Activated CD4-positive, CD25-positive, alpha-beta regulatory T cell treated with anti-CD3 and anti-CD28 coated beads, Interleukin-2, amount 50 U/mL, for 24 hours (primary cell): ENCODE results near the gene KLK3.
A peak's percentile ranks its signal among the peaks of the same experiment; 100 is the strongest.
"Not testable (repeated sequence)": the region's sequence is repeated elsewhere in the genome, so short reads cannot be mapped to it uniquely, and the experiment has no call there.

Experiments
- ATAC-seq, 2 donors: fragments of 150-1000 bp; cut with Tn5 transposase; one replicate each; pipeline ENCODE4 v1.10.0; 2021; ENCODE audit warnings: mild to moderate bottlenecking in 1 of 2, moderate library complexity in 1 of 2

KLK3 gene

DNA sequence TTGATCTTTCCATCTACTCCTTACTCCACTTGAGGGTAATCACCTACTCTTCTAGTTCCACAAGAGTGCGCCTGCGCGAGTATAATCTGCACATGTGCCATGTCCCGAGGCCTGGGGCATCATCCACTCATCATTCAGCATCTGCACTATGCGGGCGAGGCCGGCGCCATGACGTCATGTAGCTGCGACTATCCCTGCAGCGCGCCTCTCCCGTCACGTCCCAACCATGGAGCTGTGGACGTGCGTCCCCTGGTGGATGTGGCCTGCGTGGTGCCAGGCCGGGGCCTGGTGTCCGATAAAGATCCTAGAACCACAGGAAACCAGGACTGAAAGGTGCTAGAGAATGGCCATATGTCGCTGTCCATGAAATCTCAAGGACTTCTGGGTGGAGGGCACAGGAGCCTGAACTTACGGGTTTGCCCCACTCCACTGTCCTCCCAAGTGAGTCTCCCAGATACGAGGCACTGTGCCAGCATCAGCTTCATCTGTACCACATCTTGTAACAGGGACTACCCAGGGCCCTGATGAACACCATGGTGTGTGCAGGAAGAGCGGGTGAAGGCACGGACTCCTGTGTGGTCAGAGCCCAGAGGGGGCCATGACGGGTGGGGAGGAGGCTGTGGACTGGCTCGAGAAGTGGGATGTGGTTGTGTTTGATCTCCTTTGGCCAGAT is 15.8 kb downstream of the KLK3 start:
- no peak for ATAC-seq

DNA sequence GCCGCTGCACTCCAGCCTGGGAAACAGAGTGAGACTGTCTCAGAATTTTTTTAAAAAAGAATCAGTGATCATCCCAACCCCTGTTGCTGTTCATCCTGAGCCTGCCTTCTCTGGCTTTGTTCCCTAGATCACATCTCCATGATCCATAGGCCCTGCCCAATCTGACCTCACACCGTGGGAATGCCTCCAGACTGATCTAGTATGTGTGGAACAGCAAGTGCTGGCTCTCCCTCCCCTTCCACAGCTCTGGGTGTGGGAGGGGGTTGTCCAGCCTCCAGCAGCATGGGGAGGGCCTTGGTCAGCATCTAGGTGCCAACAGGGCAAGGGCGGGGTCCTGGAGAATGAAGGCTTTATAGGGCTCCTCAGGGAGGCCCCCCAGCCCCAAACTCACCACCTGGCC is 18.3 kb downstream of the KLK3 start, which contains the start of gene KLK2:
Gene KLK2 (plus strand): TSS at position 384 of the 400 bp plus-strand sequence. CDS start 35 bp downstream, outside the sequence.
- ATAC-seq, result no peak

DNA sequence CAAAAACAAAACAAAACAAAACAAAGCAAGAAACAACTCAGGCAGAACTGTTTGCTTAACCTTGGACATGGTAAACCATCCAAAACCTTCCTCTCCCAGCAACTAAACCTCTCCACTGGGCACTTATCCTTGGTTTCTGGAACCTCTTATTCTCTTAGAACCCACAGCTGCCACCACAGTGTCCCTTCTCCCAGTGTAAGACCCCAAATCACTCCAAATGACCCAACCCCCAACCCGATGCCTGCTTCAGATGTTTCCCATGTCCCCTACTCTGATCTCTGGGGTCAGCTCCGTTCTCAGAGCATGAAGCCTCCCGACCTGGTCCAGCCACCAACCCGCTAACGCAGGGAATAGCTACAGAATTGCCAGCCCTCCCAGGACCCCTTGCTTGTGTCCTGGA is 19.5 kb downstream of the KLK3 start:
- ATAC-seq, result no peak

DNA sequence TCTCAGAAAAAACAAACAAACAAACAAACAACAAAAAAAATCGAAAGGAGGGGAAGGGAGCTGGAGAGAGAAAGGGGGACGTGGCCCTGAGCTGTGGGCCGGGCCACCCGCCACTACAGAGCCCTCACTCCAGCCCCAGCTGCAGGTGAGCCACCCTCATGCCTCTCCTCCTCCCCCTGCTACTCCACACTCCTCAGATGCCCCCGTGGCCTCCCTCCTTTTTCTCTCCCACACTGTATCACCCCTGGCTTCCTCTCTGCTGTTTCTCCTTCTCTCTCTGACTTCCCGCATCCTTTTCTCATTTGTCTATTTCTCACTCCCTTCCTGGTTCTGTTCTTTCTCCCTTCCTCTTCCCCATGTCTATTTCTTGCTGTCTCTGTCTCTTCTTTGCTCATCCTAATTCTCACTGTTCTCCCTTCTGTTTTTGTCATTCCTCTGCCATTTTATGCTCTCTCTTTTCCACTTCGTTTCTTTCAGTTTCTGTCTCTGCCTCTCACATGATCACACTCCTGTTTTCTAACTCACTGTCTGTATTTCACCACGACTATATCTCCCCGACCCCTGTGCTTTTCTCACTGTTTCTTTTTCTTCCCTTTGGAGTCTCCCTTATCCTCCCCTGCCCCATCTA is 21.2 kb downstream of the KLK3 start:
- no peak for ATAC-seq

DNA sequence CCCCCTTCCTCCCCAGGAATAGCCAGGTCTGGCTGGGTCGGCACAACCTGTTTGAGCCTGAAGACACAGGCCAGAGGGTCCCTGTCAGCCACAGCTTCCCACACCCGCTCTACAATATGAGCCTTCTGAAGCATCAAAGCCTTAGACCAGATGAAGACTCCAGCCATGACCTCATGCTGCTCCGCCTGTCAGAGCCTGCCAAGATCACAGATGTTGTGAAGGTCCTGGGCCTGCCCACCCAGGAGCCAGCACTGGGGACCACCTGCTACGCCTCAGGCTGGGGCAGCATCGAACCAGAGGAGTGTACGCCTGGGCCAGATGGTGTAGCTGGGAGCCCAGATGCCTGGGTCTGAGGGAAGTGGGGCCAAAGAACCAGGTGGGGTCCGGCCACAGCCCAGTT is 21.7 kb downstream of the KLK3 start:
- ATAC-seq, result no peak

DNA sequence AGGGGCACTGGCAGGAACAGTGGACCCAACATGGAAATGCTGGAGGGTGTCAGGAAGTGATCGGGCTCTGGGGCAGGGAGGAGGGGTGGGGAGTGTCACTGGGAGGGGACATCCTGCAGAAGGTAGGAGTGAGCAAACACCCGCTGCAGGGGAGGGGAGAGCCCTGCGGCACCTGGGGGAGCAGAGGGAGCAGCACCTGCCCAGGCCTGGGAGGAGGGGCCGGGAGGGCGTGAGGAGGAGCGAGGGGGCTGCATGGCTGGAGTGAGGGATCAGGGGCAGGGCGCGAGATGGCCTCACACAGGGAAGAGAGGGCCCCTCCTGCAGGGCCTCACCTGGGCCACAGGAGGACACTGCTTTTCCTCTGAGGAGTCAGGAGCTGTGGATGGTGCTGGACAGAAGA is 22.6 kb downstream of the KLK3 start:
- no peak for ATAC-seq

DNA sequence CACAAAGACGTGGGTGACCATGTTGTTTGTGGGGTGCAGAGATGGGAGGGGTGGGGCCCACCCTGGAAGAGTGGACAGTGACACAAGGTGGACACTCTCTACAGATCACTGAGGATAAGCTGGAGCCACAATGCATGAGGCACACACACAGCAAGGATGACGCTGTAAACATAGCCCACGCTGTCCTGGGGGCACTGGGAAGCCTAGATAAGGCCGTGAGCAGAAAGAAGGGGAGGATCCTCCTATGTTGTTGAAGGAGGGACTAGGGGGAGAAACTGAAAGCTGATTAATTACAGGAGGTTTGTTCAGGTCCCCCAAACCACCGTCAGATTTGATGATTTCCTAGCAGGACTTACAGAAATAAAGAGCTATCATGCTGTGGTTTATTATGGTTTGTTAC is 24.1 kb downstream of the KLK3 start:
- no peak for ATAC-seq

DNA sequence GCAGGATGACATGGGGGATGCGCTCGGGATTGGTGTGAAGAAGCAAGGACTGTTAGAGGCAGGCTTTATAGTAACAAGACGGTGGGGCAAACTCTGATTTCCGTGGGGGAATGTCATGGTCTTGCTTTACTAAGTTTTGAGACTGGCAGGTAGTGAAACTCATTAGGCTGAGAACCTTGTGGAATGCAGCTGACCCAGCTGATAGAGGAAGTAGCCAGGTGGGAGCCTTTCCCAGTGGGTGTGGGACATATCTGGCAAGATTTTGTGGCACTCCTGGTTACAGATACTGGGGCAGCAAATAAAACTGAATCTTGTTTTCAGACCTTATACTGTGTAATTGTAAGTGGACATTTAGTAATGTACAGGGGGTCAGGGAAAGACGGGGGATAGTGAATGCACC is 25.5 kb downstream of the KLK3 start:
- no peak for ATAC-seq

DNA sequence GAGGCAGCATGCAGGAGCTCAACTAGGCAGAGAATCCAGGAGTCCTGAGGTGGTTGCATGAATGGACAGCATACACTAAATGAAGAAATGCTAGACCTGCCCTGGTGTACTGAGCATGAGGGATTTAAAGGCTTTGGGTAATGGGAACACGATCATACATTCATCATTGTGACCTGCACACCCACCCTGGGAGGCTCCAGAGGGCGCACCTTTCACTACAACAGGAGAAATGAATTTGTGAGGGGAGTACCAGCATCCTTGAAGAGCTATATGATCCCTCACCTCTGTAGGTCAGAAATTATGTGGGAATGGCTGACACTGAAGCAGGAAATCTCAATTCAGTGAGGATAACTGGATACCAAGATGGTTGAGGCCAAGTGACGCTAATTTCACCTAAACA is 27.5 kb downstream of the KLK3 start:
- no peak for ATAC-seq

DNA sequence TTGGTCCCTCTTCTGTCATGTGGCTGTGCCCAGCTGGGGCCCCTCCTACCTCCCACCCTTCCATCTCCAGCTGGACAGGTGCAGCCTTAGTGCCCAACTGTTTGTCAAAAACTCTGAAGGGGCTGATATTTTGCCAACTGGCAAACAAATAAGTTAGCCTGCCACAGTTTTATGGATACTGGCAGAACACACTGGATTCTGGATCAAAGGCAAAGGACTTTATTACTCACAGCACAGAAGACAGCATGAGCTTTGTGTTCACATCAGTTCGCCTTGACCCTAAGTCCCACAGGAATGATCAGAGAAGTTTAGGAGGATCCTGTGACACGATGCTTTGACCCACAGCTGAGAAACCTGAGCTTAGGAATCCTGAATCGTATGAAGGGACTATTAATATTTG is 34.9 kb downstream of the KLK3 start:
- ATAC-seq, result no peak

DNA sequence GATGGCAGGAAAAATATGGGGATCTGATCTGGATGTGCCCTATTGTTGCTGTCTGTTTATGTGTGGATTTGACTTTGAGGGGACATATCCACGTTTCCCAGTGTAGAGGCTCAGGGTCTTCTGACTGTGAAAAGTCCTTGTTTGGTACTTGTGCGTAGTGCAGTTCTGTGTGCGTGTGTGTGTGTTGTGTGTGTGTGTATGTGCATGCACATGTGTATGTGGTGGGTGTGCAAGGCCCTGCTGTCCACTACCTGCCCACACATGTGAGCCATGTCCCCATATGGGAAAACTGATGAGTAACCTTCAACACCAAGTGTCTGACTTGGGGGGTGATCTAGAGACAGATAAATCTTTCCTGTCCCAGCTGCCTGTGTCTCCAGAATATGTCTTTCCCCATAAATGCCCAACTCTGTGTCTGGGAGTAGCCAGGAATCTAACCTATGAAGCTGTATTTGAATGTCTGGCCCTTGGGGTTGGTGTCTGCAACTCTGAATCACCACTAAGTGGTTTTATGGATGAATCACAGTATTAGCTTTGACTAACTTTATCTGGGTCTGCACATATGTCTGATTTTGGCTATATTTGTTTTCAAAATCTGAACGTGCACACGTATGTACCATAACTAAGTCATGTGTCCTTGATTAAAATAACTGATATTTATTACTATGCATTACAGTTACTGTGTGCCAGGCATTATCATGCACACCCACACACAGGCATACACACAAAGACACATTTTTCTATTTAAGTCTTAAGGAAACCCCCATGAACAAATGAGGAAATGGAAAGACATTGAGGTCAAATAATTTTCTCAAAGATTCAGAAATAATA is 35.9 kb downstream of the KLK3 start:
- peak; percentile 44 to 45 for ATAC-seq

DNA sequence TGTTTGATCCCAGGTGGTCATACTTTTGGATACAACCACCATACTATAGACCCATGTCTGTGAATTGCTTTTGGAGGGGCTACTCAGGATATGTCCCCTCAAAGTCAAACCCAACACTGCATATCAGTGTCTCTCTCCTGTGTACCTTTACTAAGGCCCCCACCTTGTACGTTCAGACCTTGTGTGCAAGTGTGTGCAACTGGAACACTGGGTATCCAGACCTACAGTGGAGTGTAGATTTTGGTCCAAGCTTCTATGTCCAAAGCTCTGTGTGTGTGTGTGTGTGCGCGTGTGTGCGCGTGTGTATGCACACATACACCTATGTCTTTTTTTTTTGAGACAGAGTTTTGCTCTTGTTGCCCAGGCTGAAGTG is 36.5 kb downstream of the KLK3 start:
- ATAC-seq, result no peak

DNA sequence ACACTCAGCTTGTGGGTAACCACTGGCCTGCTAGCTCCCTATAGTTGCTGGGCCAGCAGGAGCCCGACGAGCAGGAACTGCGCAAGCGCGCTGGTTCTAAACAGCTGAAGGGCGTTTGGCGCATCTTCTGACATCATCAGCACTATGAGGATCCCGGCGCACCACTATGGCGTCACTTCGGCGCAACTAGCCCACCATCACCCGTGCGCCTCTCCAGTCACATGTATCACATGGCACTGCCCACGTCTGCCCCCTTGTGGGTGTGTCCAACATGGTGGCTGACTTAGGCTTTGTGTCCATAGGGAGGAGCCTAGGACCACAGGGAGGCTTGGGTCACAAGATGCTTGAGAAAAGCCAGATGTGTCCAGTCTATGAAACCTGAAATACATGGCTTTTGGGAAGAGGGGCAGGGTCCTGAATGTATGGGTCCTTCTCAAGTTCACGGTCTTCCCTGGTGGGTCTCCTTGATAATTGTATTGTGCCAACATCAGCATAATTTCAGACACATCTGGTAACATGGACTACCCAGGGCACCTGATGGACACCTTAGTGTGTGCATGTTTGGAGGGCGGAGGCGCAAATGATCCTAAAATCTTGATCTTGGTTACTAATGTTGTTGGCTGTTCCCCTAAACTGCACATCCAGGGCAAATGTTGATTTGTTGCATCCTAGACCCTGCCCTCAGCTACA is 38.5 kb downstream of the KLK3 start:
- ATAC-seq, result no peak

DNA sequence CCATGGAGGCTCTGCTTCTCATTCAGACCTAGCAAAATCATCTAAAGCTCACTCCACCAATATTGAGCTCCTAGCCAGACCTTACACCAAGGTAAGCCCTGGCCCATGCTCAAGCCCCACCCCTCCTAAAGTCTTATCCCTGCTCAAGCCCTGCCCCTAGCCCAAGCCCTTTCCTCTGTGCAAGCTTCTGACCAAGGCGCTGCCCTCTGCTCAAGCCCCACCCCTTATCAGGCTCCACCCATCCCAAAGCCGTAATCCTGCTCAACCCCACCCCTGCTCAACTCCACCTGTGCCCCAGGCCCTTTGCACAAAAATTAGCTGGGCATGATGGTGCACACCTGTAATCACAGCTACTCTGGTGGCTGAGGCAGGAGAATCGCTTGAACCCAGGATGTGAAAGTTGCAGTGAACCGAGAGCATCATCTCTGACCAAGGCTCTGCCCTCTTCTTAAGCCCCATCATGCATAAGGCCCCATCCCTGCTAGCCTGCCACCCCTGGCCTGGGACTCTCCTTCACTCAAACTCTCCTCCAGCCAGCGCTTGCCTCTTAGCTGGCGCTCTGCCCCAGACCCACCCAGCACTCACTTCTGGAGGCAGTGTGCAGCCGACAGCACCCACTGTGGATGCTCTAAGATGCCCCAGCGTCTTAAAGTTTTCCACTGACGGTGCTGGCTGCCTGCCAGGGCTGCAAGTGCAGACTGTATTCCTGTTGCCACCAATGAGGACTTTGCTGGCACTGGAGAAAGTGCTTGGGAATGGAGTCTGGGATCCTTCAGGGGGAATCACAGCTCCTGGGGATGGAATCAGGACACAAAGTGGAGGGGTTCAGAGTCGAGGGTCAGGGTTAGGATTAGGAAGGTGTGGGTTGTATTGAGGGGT is 40.0 kb downstream of the KLK3 start:
- no peak for ATAC-seq

DNA sequence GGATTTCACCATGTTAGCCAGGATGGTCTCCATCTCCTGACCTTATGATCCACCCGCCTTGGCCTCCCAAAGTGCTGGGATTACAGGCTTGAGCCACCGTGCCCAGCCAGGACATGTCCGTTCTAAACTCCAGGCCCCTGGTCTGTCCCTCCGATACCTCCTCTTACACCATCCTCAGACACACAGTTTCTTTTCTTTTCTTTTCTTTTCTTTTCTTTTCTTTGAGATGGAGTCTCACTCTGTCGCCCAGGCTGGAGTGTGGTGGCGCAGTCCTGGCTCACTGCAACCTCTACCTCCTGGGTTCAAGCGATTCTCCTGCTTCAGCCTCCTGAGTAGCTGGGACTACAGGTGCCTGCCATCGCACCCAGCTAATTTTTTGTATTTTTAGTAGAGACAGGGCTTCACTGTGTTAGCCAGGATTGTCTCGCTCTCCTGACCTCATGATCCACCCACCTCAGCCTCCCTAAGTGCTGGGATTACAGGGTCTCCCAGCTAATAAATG is 41.4 kb downstream of the KLK3 start:
- not testable (repeated sequence) for ATAC-seq

DNA sequence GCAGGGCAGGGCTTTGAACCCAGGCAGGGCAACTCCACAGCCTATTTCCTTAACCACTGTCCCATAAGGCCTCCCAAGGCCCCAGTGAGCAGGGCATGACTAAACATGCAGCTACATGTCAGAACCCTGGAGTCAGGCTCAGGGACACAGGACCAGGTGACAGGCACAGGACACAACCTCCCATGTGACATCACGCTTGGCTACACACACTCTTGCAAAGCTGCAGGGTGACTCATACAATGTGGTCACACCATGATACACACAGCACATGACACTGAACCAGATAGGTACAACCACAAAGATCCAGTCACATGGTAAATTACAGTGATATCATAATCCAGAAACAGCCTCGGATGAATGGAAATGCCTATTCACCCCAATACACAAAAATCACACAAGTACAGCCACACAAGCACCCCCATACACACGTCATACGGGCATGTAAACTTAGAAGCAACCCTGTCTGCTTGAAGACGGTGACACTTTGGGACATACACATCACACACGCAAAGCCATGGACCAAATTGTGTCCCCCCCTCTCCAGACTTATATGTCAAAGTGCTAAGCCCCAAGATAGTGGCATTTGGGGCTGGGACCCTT is 42.0 kb downstream of the KLK3 start:
- peak; percentile 75 to 85 for ATAC-seq

DNA sequence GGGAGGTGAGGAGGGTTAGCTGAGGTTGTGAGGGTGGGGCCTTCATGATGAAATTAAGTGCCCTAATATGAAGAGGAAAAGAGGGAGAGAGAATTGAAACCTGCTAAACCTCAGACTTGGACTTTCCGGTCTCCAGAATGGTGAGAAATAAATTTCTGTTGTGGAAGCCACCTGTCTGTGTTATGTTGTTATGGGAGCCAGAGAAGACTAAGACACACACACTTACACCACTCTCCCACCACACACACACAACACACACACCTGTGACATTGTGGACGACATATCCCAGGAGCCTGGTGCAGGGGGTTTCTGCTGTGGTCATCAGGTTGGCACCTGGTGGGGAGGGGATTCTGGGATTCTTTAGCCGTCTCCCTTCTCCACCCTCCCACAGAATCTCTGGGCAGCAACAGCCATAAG is 42.5 kb downstream of the KLK3 start:
- ATAC-seq, result no peak

DNA sequence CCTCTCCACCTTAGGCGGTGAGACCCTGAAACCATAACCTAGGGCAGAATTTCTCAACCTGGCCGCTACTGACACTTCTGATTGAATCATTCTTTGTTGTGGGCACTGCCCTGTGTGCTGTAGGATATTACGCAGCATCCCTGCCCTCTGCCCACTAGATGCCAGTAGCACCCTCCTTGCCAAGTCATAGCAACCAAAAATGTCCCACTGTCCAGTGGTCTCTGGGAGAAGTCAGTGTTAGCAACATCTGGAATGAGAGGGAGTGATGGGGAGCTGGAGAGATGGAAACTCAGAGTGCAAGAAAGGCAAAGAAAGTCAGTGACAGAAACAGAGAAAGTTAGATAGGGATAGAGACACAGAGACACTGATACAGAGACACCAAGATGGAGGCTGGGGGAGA is 42.9 kb downstream of the KLK3 start:
- no peak for ATAC-seq

DNA sequence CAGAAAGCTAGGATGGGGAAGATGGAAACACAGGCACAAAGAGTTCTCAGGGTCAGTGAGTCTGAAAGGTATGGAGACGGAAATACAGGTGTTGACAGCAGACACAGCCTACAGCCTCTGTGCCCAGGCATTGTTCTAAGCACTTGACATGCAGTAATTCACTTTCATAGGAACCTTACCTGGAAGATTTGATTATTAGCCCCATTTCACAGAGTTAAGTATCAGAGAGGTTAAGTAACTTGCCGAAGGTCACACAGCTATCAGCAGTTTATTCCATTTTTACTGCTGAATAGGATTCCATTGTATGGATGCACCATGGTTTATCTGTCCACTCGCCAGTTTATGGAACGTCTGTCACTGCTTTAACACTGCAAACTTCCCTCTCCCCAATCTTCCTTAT is 43.3 kb downstream of the KLK3 start:
- no peak for ATAC-seq

DNA sequence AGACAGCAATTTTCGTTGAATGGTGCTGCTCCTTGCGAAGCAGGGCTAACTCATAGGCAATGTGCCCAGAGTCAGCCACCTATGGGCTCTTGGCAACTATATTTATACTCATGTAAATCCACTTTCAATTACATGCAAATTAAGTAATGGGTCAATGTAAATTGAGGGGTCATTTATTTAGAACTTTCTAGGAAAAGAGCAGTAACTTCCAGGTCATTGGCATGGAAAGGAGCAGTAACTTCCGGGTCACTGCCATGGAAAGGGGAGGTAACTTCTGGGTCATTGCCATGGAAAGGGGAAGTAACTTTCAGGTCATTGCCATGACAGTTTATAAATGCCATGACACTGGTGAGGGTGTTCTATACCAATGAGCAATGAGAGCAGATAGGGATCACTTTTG is 44.9 kb downstream of the KLK3 start:
- ATAC-seq, result no peak

DNA sequence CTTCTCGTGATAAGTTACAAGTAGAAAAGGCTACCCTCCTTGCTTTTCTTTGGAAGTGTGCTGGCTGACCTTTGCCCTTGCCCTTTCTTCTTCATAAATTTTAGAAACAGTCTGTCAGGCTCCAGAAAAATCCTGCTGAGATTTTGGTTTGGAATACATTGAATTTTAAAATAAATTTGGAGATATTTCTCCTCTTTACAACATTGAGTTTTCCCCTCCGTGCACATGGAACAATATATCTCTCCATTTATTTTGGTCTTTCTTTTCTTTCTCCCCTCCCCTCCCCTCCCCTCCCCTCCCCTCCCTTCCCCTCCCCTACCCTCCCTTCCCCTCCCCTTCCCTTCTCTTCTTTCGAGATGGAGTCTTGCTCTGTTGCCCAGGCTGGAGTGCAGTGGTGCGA is 47.9 kb downstream of the KLK3 start:
- no peak for ATAC-seq

DNA sequence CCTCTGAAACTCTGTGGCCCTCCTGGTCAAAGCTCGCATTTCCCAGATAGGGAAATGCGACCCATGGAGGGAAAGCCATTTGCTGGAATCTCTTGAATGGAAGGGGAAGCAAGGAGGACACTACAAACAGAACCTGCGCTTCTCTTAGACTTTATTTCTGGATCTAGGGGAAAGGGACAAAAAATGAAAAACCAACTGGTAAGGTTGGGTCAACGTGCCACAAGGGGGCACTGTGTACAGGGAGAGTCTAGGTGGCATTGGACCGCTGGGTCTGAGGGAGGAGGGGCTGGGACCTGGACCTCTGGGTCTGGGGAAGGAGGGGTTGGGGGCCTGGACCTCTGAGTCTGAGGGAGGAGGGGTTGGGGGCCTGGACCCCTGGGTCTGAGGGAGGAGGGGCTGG is 51.5 kb downstream of the KLK3 start:
- ATAC-seq, result no peak
